ENCODE results near the gene TBL1X.
A peak's percentile ranks its signal among the peaks of the same experiment; 100 is the strongest.
"Not testable (repeated sequence)": the region's sequence is repeated elsewhere in the genome, so short reads cannot be mapped to it uniquely, and the experiment has no call there.

Gene TBL1X

GRCh38 chrX:9501362-9501761, 36.5 kb downstream of the TBL1X start:
- no peak for DNase-seq

- no peak for DNase-seq
Measured at GRCh38 chrX:9503261-9503660, 38.4 kb downstream of the TBL1X start.

- no peak for DNase-seq
Measured at GRCh38 chrX:9510366-9510765, 45.5 kb downstream of the TBL1X start.

GRCh38 chrX:9510980-9511379, 46.1 kb downstream of the TBL1X start:
- no peak for DNase-seq

- no peak for DNase-seq
Measured at GRCh38 chrX:9515489-9515888, 50.6 kb downstream of the TBL1X start.

GRCh38 chrX:9515973-9516538, 51.2 kb downstream of the TBL1X start:
- no peak for DNase-seq

GRCh38 chrX:9516635-9517034, 51.8 kb downstream of the TBL1X start:
- no peak for DNase-seq

- no peak for DNase-seq
Measured at GRCh38 chrX:9518051-9518450, 53.2 kb downstream of the TBL1X start.

- DNase-seq = no peak
Measured at GRCh38 chrX:9518889-9519288, 54.0 kb downstream of the TBL1X start.

- no peak for DNase-seq
Measured at GRCh38 chrX:9519546-9520216, 54.8 kb downstream of the TBL1X start.

- no peak for DNase-seq
Measured at GRCh38 chrX:9520217-9520590, 55.3 kb downstream of the TBL1X start.

- no peak for DNase-seq
Measured at GRCh38 chrX:9522378-9523155, 57.7 kb downstream of the TBL1X start.

GRCh38 chrX:9525511-9526248, 60.8 kb downstream of the TBL1X start:
- DNase-seq = no peak

GRCh38 chrX:9526965-9527364, 62.1 kb downstream of the TBL1X start:
- no peak for DNase-seq

- no peak for DNase-seq
Measured at GRCh38 chrX:9528498-9528897, 63.6 kb downstream of the TBL1X start.

GRCh38 chrX:9529223-9529622, 64.4 kb downstream of the TBL1X start:
- no peak for DNase-seq

GRCh38 chrX:9530848-9531274, 66.0 kb downstream of the TBL1X start:
- peak; percentile 88 for DNase-seq

- DNase-seq = no peak
Measured at GRCh38 chrX:9532349-9532748, 67.5 kb downstream of the TBL1X start.

- no peak for DNase-seq
Measured at GRCh38 chrX:9533611-9534010, 68.8 kb downstream of the TBL1X start.

GRCh38 chrX:9534686-9535085, 69.8 kb downstream of the TBL1X start:
- DNase-seq = no peak

GRCh38 chrX:9535101-9535500, 70.2 kb downstream of the TBL1X start:
- DNase-seq = no peak

GRCh38 chrX:9536156-9536555, 71.3 kb downstream of the TBL1X start:
- DNase-seq = not testable (repeated sequence)

- no peak for DNase-seq
Measured at GRCh38 chrX:9537781-9538180, 72.9 kb downstream of the TBL1X start.

Data from NCI-H2171 treated with DMSO at 0.1 percent for 48 hours (cell line).